ENCODE measurements around the gene ARHGEF38.
"Not testable (repeated sequence)": the region's sequence is repeated elsewhere in the genome, so short reads cannot be mapped to it uniquely, and the experiment has no call there.

Gene ARHGEF38

DNA sequence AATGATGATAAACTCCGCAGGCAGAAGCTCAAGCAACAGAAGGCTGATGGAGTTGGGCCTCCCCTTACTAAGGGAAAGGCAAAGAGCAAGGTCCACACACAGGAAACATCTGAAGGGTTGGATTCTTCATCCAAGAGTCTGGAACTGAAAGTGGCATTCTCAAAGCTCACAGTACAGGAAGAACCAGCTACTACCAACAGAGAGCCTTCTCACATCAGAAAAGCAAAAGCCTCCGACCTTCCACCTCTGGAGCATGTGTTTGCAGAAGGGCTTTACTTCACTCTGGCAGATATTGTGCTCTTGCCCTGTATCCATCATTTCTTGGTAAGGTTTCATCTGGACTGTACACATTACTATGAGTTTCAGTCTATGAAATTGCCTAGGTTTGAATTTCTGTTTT is 166.8 kb downstream of the ARHGEF38 start:
- no peak for DNase-seq

DNA sequence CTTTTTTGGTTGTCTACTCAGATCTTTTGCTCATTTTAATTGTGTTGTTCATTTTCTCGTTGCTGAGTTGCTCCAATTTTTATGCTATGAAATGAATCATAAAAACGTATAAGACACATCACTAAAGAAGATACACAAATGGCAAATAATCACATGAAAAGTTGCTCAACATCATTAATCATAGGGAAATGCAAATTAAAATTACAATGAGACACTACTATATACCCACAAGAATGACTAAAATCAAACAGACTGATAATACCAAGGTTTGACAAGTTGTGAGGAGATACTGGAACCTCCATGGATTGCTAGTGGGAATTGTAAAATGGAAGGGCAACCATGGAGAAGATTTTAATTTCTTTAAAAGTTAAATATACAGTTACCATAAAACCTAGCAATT is 173.2 kb downstream of the ARHGEF38 start:
- no peak for DNase-seq

DNA sequence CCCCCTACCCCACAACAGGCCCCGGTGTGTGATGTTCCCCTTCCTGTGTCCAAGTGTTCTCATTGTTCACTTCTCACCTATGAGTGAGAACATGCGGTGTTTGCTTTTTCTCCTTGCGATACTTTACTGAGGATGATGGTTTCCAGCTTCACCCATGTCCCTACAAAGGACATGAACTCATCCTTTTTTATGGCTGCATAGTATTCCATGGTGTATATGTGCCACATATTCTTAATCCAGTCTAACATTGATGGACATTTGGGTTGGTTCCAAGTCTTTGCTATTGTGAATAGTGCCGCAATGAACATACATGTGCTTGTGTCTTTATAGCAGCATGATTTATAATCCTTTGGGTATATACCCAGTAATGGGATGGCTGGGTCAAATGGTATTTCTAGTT is 177.5 kb downstream of the ARHGEF38 start:
- DNase-seq = not testable (repeated sequence)
